SU-DHL-6 (cell line): ENCODE data around the gene ST3GAL6.

ENCODE experiments used
- H2AFZ ChIP-seq: fragments of 200-600 bp; sonication (generic); 2 replicates; pipeline ENCODE4 v1.6.1; 2014; ENCODE audit warnings: low read depth, mild to moderate bottlenecking, moderate library complexity, mixed read lengths, antibody characterized with exemption, low read length; ENCODE audit not compliant: severe bottlenecking
- H3F3A ChIP-seq: fragments of 200-600 bp; shearing (Covaris generic); 2 replicates; pipeline ENCODE4 v1.6.0; 2016; ENCODE audit warnings: antibody characterized with exemption, mild to moderate bottlenecking; ENCODE audit not compliant: insufficient read depth
- H3K27ac ChIP-seq: fragments of 200-600 bp; sonication (generic); 2 replicates; pipeline ENCODE4 v1.5.1; 2016; ENCODE audit warnings: low read depth, mild to moderate bottlenecking, low read length, moderate library complexity, mixed read lengths
- H3K27me3 ChIP-seq: fragments of 200-600 bp; sonication (generic), shearing (Covaris generic); 2 replicates; pipeline ENCODE4 v1.6.0; 2014; ENCODE audit warnings: mild to moderate bottlenecking, low read length
- H3K36me3 ChIP-seq: fragments of 200-600 bp; sonication (generic); 2 replicates; pipeline ENCODE4 v1.6.1; 2014; ENCODE audit warnings: mild to moderate bottlenecking, low read length, mixed read lengths
- H3K4me2 ChIP-seq: fragments of 300-600, 200-600 bp; shearing (Covaris generic), sonication (generic); 2 replicates; pipeline ENCODE4 v1.6.0; 2014; ENCODE audit warnings: low read length, low read depth, mild to moderate bottlenecking; ENCODE audit not compliant: poor library complexity, severe bottlenecking
- H3K4me3 ChIP-seq: fragments of 200-600 bp; sonication (generic); 2 replicates; pipeline ENCODE4 v1.5.1; 2014; ENCODE audit warnings: antibody characterized with exemption, low read length, mild to moderate bottlenecking, mixed read lengths; ENCODE audit not compliant: insufficient read depth, poor library complexity, severe bottlenecking
- H3K79me2 ChIP-seq: fragments of 200-600 bp; sonication (generic); 2 replicates; pipeline ENCODE4 v1.6.1; 2014; ENCODE audit warnings: mild to moderate bottlenecking, low read length, moderate library complexity; ENCODE audit not compliant: insufficient read depth
- H3K9ac ChIP-seq: fragments of 200-600 bp; sonication (generic); 2 replicates; pipeline ENCODE4 v1.7.0; 2014; ENCODE audit warnings: mild to moderate bottlenecking, low read length
- H3K9me2 ChIP-seq: fragments of 200-600 bp; sonication (generic); replicated peaks from 2 replicates; pipeline ENCODE4 v1.6.1; 2014; ENCODE audit warnings: low read length; ENCODE audit not compliant: insufficient read depth
- H3K9me3 ChIP-seq: fragments of 200-600 bp; sonication (generic); 2 replicates; pipeline ENCODE4 v1.6.1; 2014; ENCODE audit warnings: low read length, mixed read lengths; ENCODE audit not compliant: insufficient read depth
- H4K20me1 ChIP-seq: fragments of 200-600 bp; sonication (generic); 2 replicates; pipeline ENCODE4 v1.6.1; 2014; ENCODE audit warnings: low read depth, mild to moderate bottlenecking, antibody characterized with exemption, low read length, moderate library complexity, mixed read lengths
- CTCF ChIP-seq: fragments of 200-600 bp; sonication (generic); IDR thresholded peaks from one replicate; pipeline ENCODE4 v1.5.1; 2017; ENCODE audit warnings: antibody characterized with exemption, mild to moderate bottlenecking, low read length, moderate library complexity; ENCODE audit not compliant: insufficient read depth, poor library complexity, severe bottlenecking
- EZH2phosphoT487 ChIP-seq: fragments of 200-600 bp; sonication (generic), shearing (Covaris generic); conservative IDR thresholded peaks from 2 replicates; pipeline ENCODE4 v1.6.1; 2018; ENCODE audit warnings: mild to moderate bottlenecking, antibody characterized with exemption, low read length, moderate library complexity, mixed read lengths

Gene ST3GAL6

GRCh38 chr3:98782824-98783500 is 19.8 kb downstream of the ST3GAL6 start:
- Histone ChIP-seq H3K4me2 (no peak overlapping the region), H3K79me2 (no peaks in the 10 kb centered on the region), H4K20me1 (no peaks in the 10 kb centered on the region), H3K27me3 (no peaks in the 10 kb centered on the region), H3K9me3 (no peaks in the 10 kb centered on the region), H3K4me3 (no peak overlapping the region), H3F3A (no peaks in the 10 kb centered on the region), H3K9ac (no peak overlapping the region), H3K27ac (no peak overlapping the region), H3K9me2 (no peaks in the 10 kb centered on the region), H2AFZ (no peak overlapping the region), H3K36me3 (no peaks in the 10 kb centered on the region)
- TF ChIP-seq CTCF (no peak), EZH2phosphoT487 (no peak)

GRCh38 chr3:98784042-98784441 is 20.9 kb downstream of the ST3GAL6 start:
- Histone ChIP-seq H4K20me1 (no peaks in the 10 kb centered on the region), H3K9me3 (no peaks in the 10 kb centered on the region), H3K4me3 (no peak overlapping the region), H3K36me3 (no peaks in the 10 kb centered on the region), H3K79me2 (no peaks in the 10 kb centered on the region), H3K27ac (no peak overlapping the region), H3K4me2 (no peak overlapping the region), H2AFZ (no peak overlapping the region), H3K9ac (no peak overlapping the region), H3K27me3 (no peaks in the 10 kb centered on the region), H3K9me2 (no peaks in the 10 kb centered on the region), H3F3A (no peaks in the 10 kb centered on the region)
- no peak for TF ChIP-seq EZH2phosphoT487
- TF ChIP-seq CTCF: no peak

GRCh38 chr3:98784666-98785600 is 21.8 kb downstream of the ST3GAL6 start:
- Histone ChIP-seq H3K9me3 (no peaks in the 10 kb centered on the region), H3K27me3 (no peaks in the 10 kb centered on the region), H3K9me2 (no peaks in the 10 kb centered on the region), H3F3A (no peaks in the 10 kb centered on the region), H3K4me2 (no peak overlapping the region), H3K9ac (no peak overlapping the region), H3K36me3 (no peaks in the 10 kb centered on the region), H2AFZ (no peak overlapping the region), H4K20me1 (no peaks in the 10 kb centered on the region), H3K4me3 (no peak overlapping the region), H3K27ac (no peak overlapping the region), H3K79me2 (no peaks in the 10 kb centered on the region)
- TF ChIP-seq EZH2phosphoT487 (no peak), CTCF (no peak)
